ENCODE results near the gene CRYBG2.

Gene CRYBG2

GRCh38 chr1:26350343-26350700, 3.6 kb downstream of the CRYBG2 start:
- H3K4me2 ChIP-seq (ENCODE audit: low read length, poor library complexity, severe bottlenecking) = no peak overlapping the region
- no peak overlapping the region for H2BK12ac ChIP-seq (ENCODE audit: low read length in 2 of 2)
- H2AK5ac ChIP-seq (ENCODE audit: low read length, severe bottlenecking) = no peak overlapping the region
- H3K14ac ChIP-seq (ENCODE audit: low read length in 2 of 2) = no peak overlapping the region
- peaks cover 8 to 13% of the 10 kb centered on the region in 2 experiments for H3K27me3 ChIP-seq (ENCODE audit: control insufficient read depth in 1 of 2, insufficient read depth in 1 of 2, low read length in 2 of 2)
- no peak overlapping the region for H3K23ac ChIP-seq (ENCODE audit: low read length in 2 of 2)
- H3K9ac ChIP-seq (ENCODE audit: low read length) = no peak overlapping the region
- no peak overlapping the region for H3K4me3 ChIP-seq (ENCODE audit: insufficient read depth in 1 of 2, low read depth in 1 of 2, low read length in 2 of 2)
- H2BK15ac ChIP-seq (ENCODE audit: low read depth, poor library complexity, severe bottlenecking) = no peak overlapping the region
- H3K18ac ChIP-seq (ENCODE audit: low read depth in 1 of 2, low read length in 2 of 2) = no peak overlapping the region
- no peak for DNase-seq
- no peak overlapping the region for H4K91ac ChIP-seq (ENCODE audit: low read length)
- H4K8ac ChIP-seq (ENCODE audit: low read length) = no peak overlapping the region
- no peak overlapping the region for H2BK120ac ChIP-seq (ENCODE audit: low read depth, low read length)
- H3K9me3 ChIP-seq (ENCODE audit: control insufficient read depth, low read length) = no peaks in the 10 kb centered on the region
- H3K4ac ChIP-seq (ENCODE audit: low read depth in 1 of 2, low read length in 2 of 2) = no peak overlapping the region
- H2BK5ac ChIP-seq (ENCODE audit: low read depth, low read length, poor library complexity, severe bottlenecking) = no peak overlapping the region
- H2AFZ ChIP-seq (ENCODE audit: low read depth, low read length) = no peak overlapping the region
- H3K27ac ChIP-seq (ENCODE audit: low read length, poor library complexity, severe bottlenecking) = no peak overlapping the region
- 77% methylated on average over 2 of the region's 2 CpGs for WGBS
- peaks cover 18% of the 10 kb centered on the region for H3K4me1 ChIP-seq (ENCODE audit: control insufficient read depth, insufficient read depth, low read depth, low read length)
- H3K79me1 ChIP-seq (replicated peaks; ENCODE audit: low read length, poor library complexity, severe bottlenecking) = no peaks in the 10 kb centered on the region
- H3K36me3 ChIP-seq (ENCODE audit: control insufficient read depth in 1 of 2, insufficient read depth in 2 of 2, low read depth in 1 of 2, low read length in 2 of 2) = no peaks in the 10 kb centered on the region

DNA sequence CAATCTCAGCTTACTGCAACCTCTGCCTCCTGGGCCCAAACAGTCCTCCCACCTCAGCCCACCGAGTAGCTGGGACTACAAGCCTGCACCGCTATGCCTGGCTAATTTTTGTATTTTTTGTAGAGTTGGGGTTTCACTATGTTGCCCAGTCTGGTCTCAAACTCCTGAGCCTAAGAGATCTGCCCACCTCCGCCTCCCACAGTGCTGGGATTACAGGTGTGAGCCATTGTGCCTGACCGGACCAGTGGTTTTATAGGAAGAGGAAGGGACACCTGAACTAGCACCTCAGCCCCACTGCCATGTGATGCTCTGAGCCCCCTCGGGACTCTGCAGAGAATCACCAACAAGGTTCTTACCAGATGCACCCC, 4.1 kb downstream of the CRYBG2 start:
- DNase-seq = no peak
- Histone ChIP-seq H3K27me3 (ENCODE audit: control insufficient read depth in 1 of 2, insufficient read depth in 1 of 2, low read length in 2 of 2) (peaks cover 3 to 13% of the 10 kb centered on the region in 2 experiments), H3K18ac (ENCODE audit: low read depth in 1 of 2, low read length in 2 of 2) (no peak overlapping the region), H3K4me1 (ENCODE audit: control insufficient read depth, insufficient read depth, low read depth, low read length) (peaks cover 18% of the 10 kb centered on the region), H2BK5ac (ENCODE audit: low read depth, low read length, poor library complexity, severe bottlenecking) (no peak overlapping the region), H3K14ac (ENCODE audit: low read length in 2 of 2) (no peak overlapping the region), H3K9ac (ENCODE audit: low read length) (no peak overlapping the region), H3K4me2 (ENCODE audit: low read length, poor library complexity, severe bottlenecking) (no peak overlapping the region), H2BK15ac (ENCODE audit: low read depth, poor library complexity, severe bottlenecking) (no peak overlapping the region), H3K23ac (ENCODE audit: low read length in 2 of 2) (no peak overlapping the region), H3K4ac (ENCODE audit: low read depth in 1 of 2, low read length in 2 of 2) (no peak overlapping the region), H2AFZ (ENCODE audit: low read depth, low read length) (no peak overlapping the region), H4K8ac (ENCODE audit: low read length) (no peak overlapping the region), H4K91ac (ENCODE audit: low read length) (no peak overlapping the region), H2BK120ac (ENCODE audit: low read depth, low read length) (no peak overlapping the region), H3K9me3 (ENCODE audit: control insufficient read depth, low read length) (no peaks in the 10 kb centered on the region), H3K27ac (ENCODE audit: low read length, poor library complexity, severe bottlenecking) (no peak overlapping the region), H2AK5ac (ENCODE audit: low read length, severe bottlenecking) (no peak overlapping the region), H2BK12ac (ENCODE audit: low read length in 2 of 2) (no peak overlapping the region), H3K36me3 (ENCODE audit: control insufficient read depth in 1 of 2, insufficient read depth in 2 of 2, low read depth in 1 of 2, low read length in 2 of 2) (no peaks in the 10 kb centered on the region), H3K4me3 (ENCODE audit: insufficient read depth in 1 of 2, low read depth in 1 of 2, low read length in 2 of 2) (no peak overlapping the region), H3K79me1 (replicated peaks; ENCODE audit: low read length, poor library complexity, severe bottlenecking) (no peaks in the 10 kb centered on the region)
- 89% methylated on average over 5 of the region's 5 CpGs for WGBS

DNA sequence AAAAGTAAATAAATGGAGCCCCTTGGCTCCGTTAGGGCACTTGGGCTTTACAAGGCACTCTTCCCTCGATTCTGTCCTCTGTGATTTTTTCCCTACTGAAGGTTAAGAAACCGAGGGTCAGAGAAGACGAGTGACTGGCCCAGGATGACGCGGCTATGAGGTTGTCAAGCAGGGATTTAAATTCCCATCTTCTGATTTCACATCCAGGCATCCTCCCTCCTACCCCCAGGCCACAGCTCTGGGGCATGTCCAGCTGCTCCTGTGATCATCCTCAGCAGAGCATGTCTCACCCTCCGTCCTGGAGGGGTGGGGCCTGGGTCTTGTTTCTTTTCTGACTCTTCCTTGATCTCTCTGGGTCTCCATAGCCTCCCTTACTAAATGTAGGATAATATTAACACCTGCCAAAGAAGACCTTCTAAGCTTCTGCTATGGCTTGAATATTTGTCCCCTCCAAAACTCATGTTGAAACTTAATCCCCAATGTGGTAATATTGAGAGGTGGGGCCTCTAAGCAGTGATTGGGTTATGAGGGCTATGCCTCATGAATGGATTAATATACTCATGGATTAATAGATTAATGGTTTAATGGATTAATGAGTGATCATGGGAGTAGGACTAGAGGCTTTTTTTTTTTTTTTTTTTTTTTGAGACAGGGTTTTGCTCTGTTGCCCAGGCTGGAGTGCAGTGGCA, 4.6 kb downstream of the CRYBG2 start:
- 60% methylated on average over 7 of the region's 7 CpGs for WGBS

DNA sequence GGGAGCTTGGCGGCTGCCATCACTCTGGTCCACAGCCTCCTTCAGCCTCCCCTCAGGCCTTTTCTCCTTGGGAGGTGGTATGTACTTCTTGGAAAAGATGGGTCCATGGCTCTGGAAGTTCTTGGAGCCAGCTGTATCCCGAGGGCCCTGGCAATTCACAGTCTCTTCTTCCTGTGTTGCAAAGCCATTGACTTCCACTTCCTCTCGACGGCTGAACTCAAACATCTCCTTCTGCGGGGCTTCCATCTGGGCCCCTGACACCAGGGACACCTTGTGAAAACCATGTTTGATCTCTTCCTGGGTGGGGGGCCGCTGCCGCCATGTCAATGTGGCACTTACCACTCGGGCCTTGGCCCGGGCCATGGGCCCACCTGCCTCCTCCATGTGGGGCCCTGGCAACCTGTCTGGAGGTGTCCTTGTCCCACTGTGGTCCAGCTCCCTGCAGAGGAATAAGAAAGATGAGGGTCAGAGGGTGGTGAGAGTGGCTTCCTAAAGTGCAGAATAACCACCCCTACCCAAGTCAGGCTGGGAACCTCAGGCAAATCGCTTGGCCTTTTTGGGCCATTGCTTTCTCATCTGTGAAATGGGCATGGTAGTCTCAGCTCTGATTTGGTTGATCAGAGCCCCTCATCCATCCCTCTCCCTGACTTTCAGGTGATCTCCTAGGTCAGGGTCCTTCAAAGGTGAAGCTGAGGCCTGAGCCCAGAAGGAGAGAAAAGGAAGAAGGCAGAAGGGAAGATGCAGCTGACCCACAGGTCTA, 7.5 kb downstream of the CRYBG2 start:
- Histone ChIP-seq H3K4me3 (ENCODE audit: insufficient read depth in 1 of 2, low read depth in 1 of 2, low read length in 2 of 2) (no peak overlapping the region), H2BK5ac (ENCODE audit: low read depth, low read length, poor library complexity, severe bottlenecking) (no peak overlapping the region), H3K27ac (ENCODE audit: low read length, poor library complexity, severe bottlenecking) (no peak overlapping the region), H3K27me3 (ENCODE audit: control insufficient read depth in 1 of 2, insufficient read depth in 1 of 2, low read length in 2 of 2) (peaks cover 27 to 39% of the 10 kb centered on the region in 2 experiments), H4K91ac (ENCODE audit: low read length) (no peak overlapping the region), H3K14ac (ENCODE audit: low read length in 2 of 2) (no peak overlapping the region), H3K36me3 (ENCODE audit: control insufficient read depth in 1 of 2, insufficient read depth in 2 of 2, low read depth in 1 of 2, low read length in 2 of 2) (no peaks in the 10 kb centered on the region), H4K8ac (ENCODE audit: low read length) (no peak overlapping the region), H3K4ac (ENCODE audit: low read depth in 1 of 2, low read length in 2 of 2) (no peak overlapping the region), H3K9me3 (ENCODE audit: control insufficient read depth, low read length) (no peaks in the 10 kb centered on the region), H3K79me1 (replicated peaks; ENCODE audit: low read length, poor library complexity, severe bottlenecking) (no peaks in the 10 kb centered on the region), H3K4me2 (ENCODE audit: low read length, poor library complexity, severe bottlenecking) (no peak overlapping the region), H2AFZ (ENCODE audit: low read depth, low read length) (no peak overlapping the region), H3K18ac (ENCODE audit: low read depth in 1 of 2, low read length in 2 of 2) (no peak overlapping the region), H3K4me1 (ENCODE audit: control insufficient read depth, insufficient read depth, low read depth, low read length) (peaks cover 13% of the 10 kb centered on the region), H2BK120ac (ENCODE audit: low read depth, low read length) (no peak overlapping the region), H3K9ac (ENCODE audit: low read length) (no peak overlapping the region), H2BK15ac (ENCODE audit: low read depth, poor library complexity, severe bottlenecking) (no peak overlapping the region), H3K23ac (ENCODE audit: low read length in 2 of 2) (no peak overlapping the region), H2AK5ac (ENCODE audit: low read length, severe bottlenecking) (no peak overlapping the region), H2BK12ac (ENCODE audit: low read length in 2 of 2) (no peak overlapping the region)
- DNase-seq = no peak
- WGBS = 86% methylated on average over 9 of the region's 10 CpGs

More for the DNA sequence above, 4.6 kb downstream of the CRYBG2 start:
- Histone ChIP-seq H3K4ac (ENCODE audit: low read depth in 1 of 2, low read length in 2 of 2) (no peak overlapping the region), H3K14ac (ENCODE audit: low read length in 2 of 2) (no peak overlapping the region), H2AK5ac (ENCODE audit: low read length, severe bottlenecking) (no peak overlapping the region), H3K18ac (ENCODE audit: low read depth in 1 of 2, low read length in 2 of 2) (no peak overlapping the region), H2BK15ac (ENCODE audit: low read depth, poor library complexity, severe bottlenecking) (no peak overlapping the region), H2AFZ (ENCODE audit: low read depth, low read length) (no peak overlapping the region), H3K23ac (ENCODE audit: low read length in 2 of 2) (no peak overlapping the region), H3K79me1 (replicated peaks; ENCODE audit: low read length, poor library complexity, severe bottlenecking) (no peaks in the 10 kb centered on the region), H3K36me3 (ENCODE audit: control insufficient read depth in 1 of 2, insufficient read depth in 2 of 2, low read depth in 1 of 2, low read length in 2 of 2) (no peaks in the 10 kb centered on the region), H3K4me2 (ENCODE audit: low read length, poor library complexity, severe bottlenecking) (no peak overlapping the region), H3K27ac (ENCODE audit: low read length, poor library complexity, severe bottlenecking) (no peak overlapping the region), H3K4me3 (ENCODE audit: insufficient read depth in 1 of 2, low read depth in 1 of 2, low read length in 2 of 2) (no peak overlapping the region), H2BK12ac (ENCODE audit: low read length in 2 of 2) (no peak overlapping the region), H4K91ac (ENCODE audit: low read length) (no peak overlapping the region), H3K27me3 (ENCODE audit: control insufficient read depth in 1 of 2, insufficient read depth in 1 of 2, low read length in 2 of 2) (peaks cover 6 to 13% of the 10 kb centered on the region in 2 experiments), H3K4me1 (ENCODE audit: control insufficient read depth, insufficient read depth, low read depth, low read length) (peaks cover 18% of the 10 kb centered on the region), H4K8ac (ENCODE audit: low read length) (no peak overlapping the region), H2BK5ac (ENCODE audit: low read depth, low read length, poor library complexity, severe bottlenecking) (no peak overlapping the region), H2BK120ac (ENCODE audit: low read depth, low read length) (no peak overlapping the region), H3K9ac (ENCODE audit: low read length) (no peak overlapping the region), H3K9me3 (ENCODE audit: control insufficient read depth, low read length) (no peaks in the 10 kb centered on the region)
- peak; percentile 62 for DNase-seq

Measured in mesenchymal stem cell (in vitro differentiated cells and primary cell).